Keratinocyte (primary cell): ENCODE results near the gene KCNG1. TPM values are rescaled to one million over a fixed set of nuclear protein-coding genes. Genes with fewer than 3 reads are reported as not detected.

Experiments used
- DNase-seq: peaks from one replicate; pipeline ENCODE4 v3.0.0-alpha.2; 2011; ENCODE audit warnings: low read depth, missing footprints, low spot score
- FAIRE-seq: peaks from 2 replicates; lab custom pipeline; 2011; peaks lifted over from hg19 to GRCh38; lab: Jason Lieb, UNC
- H2AFZ ChIP-seq: 2 replicates; pipeline ENCODE4 v1.6.0; 2012; ENCODE audit warnings: low read length, control low read depth, inconsistent platforms; ENCODE audit not compliant: control insufficient read depth
- H3K27ac ChIP-seq: 2 replicates; pipeline ENCODE4 v1.5.1; 2011; ENCODE audit warnings: low read length; ENCODE audit not compliant: control insufficient read depth, insufficient read depth
- H3K27me3 ChIP-seq: 3 replicates; pipeline ENCODE4 v1.6.0; 2011; ENCODE audit warnings: low read length; ENCODE audit not compliant: control insufficient read depth, insufficient read depth; ENCODE audit errors: extremely low read depth
- H3K36me3 ChIP-seq, 2 experiments: 2 replicates in 1 of 2; 3 replicates in 1 of 2; pipeline ENCODE4 v1.5.1; 2011; ENCODE audit warnings: low read length in 2 of 2, mild to moderate bottlenecking in 1 of 2; ENCODE audit not compliant: control insufficient read depth in 2 of 2, insufficient read depth in 2 of 2; ENCODE audit errors: extremely low read depth in 1 of 2
- H3K4me1 ChIP-seq: 3 replicates; pipeline ENCODE4 v1.5.1; 2011; ENCODE audit warnings: low read length; ENCODE audit not compliant: control insufficient read depth, insufficient read depth; ENCODE audit errors: extremely low read depth
- H3K4me2 ChIP-seq: 3 replicates; pipeline ENCODE4 v1.6.0; 2011; ENCODE audit warnings: low read depth, low read length; ENCODE audit not compliant: control insufficient read depth, insufficient read depth; ENCODE audit errors: extremely low read depth
- H3K4me3 ChIP-seq, 3 experiments: fragments of 200-600 bp in 1 of 3; sonication (generic) in 1 of 3; 2 replicates in 2 of 3; 3 replicates in 1 of 3; pipeline ENCODE4 v1.5.1; 2011 to 2016; ENCODE audit warnings: low read length in 3 of 3, mild to moderate bottlenecking in 3 of 3, control low read depth in 2 of 3, inconsistent platforms in 1 of 3, low read depth in 1 of 3, mixed read lengths in 1 of 3, mixed run types in 1 of 3, moderate library complexity in 1 of 3; ENCODE audit not compliant: control insufficient read depth in 2 of 3, insufficient read depth in 2 of 3; ENCODE audit errors: extremely low read depth in 1 of 3
- H3K79me2 ChIP-seq: 2 replicates; pipeline ENCODE4 v1.6.0; 2012; ENCODE audit warnings: low read length; ENCODE audit not compliant: control insufficient read depth, insufficient read depth
- H3K9ac ChIP-seq: 3 replicates; pipeline ENCODE4 v1.6.0; 2011; ENCODE audit warnings: low read length; ENCODE audit not compliant: control insufficient read depth, insufficient read depth; ENCODE audit errors: extremely low read depth
- H3K9me1 ChIP-seq: 3 replicates; pipeline ENCODE4 v1.6.0; 2011; ENCODE audit warnings: low read length; ENCODE audit not compliant: control insufficient read depth, insufficient read depth; ENCODE audit errors: extremely low read depth
- H3K9me3 ChIP-seq: 2 replicates; pipeline ENCODE4 v1.5.1; 2012; ENCODE audit warnings: low read depth, low read length; ENCODE audit not compliant: control insufficient read depth
- H4K20me1 ChIP-seq: 3 replicates; pipeline ENCODE4 v1.6.0; 2011; ENCODE audit warnings: low read length; ENCODE audit not compliant: control insufficient read depth, insufficient read depth; ENCODE audit errors: extremely low read depth
- EZH2 ChIP-seq: IDR thresholded peaks from one replicate; pipeline ENCODE4 v1.6.1; 2012; ENCODE audit warnings: inconsistent platforms, mild to moderate bottlenecking, low read length, moderate library complexity
- dilution Hi-C: fragments of 300-500 bp; cut with MboI; formaldehyde crosslinking; loops from one replicate; pipeline ENCODE4 v1.7.0; 2020; ENCODE audit warnings: low sequenced_read_pairs; ENCODE audit not compliant: extremely low pct_ligation_motif_present
- polyA plus RNA-seq, 5 experiments: library from polyadenylated mRNA; depleted of rRNA in 3 of 5; stranded (reverse) in 3 of 5; stranded (forward) in 1 of 5; unstranded in 1 of 5; fragments of >200 nt; gene quantifications; 1 replicate in 1 of 5; 2 replicates in 3 of 5; 3 replicates in 1 of 5; pipeline versions ENCODE4 v1.2.1 to v1.2.3, GENCODE V29; 2011 to 2012; ENCODE audit warnings: missing spikeins in 2 of 5, low read depth in 1 of 5, low replicate concordance in 1 of 5
- TF ChIP-seq, protein P1 (sequence below), 3 experiments: IDR thresholded peaks in 1 of 3; conservative IDR thresholded peaks in 1 of 3; optimal IDR thresholded peaks in 1 of 3; 2 replicates in 2 of 3; 3 replicates in 1 of 3; pipeline versions ENCODE3 to v1.5.1; 2011; ENCODE audit warnings: low read length in 3 of 3, mild to moderate bottlenecking in 3 of 3, moderate library complexity in 2 of 3, control low read depth in 1 of 3, inconsistent platforms in 1 of 3; ENCODE audit not compliant: insufficient read depth in 2 of 3; ENCODE audit errors: extremely low read depth in 1 of 3

Gene KCNG1
- polyA plus RNA-seq, 1 donor (not counting 4 experiments of a cell fraction or from before 2014, with no cell fraction given): 2.5 TPM

DNA sequence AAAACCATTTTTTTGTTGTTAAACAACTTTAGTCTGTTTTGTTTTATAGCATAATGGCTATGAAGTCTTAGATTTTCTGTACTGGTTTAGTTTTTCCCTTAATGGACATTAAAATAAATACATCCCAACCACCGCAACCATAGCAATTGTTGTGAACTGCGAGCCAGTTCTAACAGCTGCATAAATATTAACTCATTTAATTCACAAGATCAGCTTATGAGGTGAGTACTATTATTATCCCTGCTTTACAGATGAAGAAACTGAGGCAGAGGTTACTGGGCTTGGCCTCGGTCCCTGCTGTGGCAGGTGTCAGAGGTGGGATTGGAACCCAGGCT is 41.2 kb downstream of the KCNG1 start:
- H2AFZ ChIP-seq: no peak overlapping the region
- peak overlapping the region; percentile 58 for H3K9ac ChIP-seq
- DNase-seq: no peak
- peak overlapping the region; percentile 5 for H3K27ac ChIP-seq
- H3K4me3 ChIP-seq: no peak overlapping the region
- H3K9me3 ChIP-seq: no peaks in the 10 kb centered on the region
- H3K27me3 ChIP-seq: no peaks in the 10 kb centered on the region
- no peaks in the 10 kb centered on the region for H3K36me3 ChIP-seq
- peaks cover 2% of the 10 kb centered on the region for H3K9me1 ChIP-seq
- TF ChIP-seq, protein P1, sequence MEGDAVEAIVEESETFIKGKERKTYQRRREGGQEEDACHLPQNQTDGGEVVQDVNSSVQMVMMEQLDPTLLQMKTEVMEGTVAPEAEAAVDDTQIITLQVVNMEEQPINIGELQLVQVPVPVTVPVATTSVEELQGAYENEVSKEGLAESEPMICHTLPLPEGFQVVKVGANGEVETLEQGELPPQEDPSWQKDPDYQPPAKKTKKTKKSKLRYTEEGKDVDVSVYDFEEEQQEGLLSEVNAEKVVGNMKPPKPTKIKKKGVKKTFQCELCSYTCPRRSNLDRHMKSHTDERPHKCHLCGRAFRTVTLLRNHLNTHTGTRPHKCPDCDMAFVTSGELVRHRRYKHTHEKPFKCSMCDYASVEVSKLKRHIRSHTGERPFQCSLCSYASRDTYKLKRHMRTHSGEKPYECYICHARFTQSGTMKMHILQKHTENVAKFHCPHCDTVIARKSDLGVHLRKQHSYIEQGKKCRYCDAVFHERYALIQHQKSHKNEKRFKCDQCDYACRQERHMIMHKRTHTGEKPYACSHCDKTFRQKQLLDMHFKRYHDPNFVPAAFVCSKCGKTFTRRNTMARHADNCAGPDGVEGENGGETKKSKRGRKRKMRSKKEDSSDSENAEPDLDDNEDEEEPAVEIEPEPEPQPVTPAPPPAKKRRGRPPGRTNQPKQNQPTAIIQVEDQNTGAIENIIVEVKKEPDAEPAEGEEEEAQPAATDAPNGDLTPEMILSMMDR (optimal IDR thresholded peaks at IDR 0.05 in 1 of 3, IDR thresholded peaks at IDR 0.05 in 1 of 3, conservative IDR thresholded peaks at IDR 0.05 in 1 of 3; ENCODE audit: extremely low read depth in 1 of 3, insufficient read depth in 2 of 3, low read length in 3 of 3): no peak
- no peak for TF ChIP-seq EZH2
- H3K79me2 ChIP-seq: no peaks in the 10 kb centered on the region
- FAIRE-seq: no peak
- H3K4me2 ChIP-seq: peak overlapping the region; percentile 61
- H4K20me1 ChIP-seq: no peaks in the 10 kb centered on the region
- peaks cover 33% of the 10 kb centered on the region for H3K4me1 ChIP-seq
- dilution Hi-C loops: no loop called here

DNA sequence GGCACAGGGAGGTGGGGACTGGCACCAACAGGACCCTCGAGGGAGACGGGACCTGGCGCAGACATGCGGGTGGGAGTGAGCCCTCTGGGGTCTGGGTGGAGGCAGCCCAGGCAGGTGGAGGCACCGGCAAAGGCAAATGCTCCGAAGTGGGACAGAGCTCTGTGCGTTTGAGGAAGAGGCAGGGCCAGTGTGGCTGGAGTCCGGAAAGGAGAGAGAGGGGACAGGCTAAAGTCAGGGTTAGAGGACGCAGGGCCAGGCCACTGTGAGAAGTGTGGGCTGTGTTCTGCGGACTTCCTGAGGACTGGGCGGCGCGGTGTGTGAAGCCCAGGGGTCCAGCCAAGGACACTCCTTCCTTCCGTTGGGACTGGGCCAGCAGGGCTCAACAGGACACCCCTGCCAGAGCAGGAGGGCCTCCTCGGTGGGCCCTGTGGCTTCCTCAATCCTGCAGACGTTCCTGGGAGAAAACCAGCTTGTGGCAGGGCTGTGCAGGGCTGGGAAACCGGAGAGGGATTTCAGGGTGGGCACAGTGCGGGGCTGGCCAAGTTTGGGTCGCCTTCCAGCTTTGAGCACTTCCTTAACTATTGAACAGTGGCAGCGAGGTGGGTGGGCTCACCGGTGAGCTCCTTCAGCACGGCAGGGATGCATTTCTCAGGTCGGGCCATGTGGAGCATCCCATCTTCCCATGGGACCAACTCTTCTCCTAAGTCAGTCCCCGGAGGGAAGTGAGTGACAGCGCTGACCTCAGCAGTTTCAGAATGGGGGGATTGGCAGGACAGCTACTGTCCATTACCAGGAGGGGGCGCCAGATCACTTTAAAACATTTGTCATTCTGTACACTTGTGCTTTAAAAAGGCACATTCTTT is 41.8 kb downstream of the KCNG1 start:
- H3K4me1 ChIP-seq: peaks cover 33% of the 10 kb centered on the region
- peak overlapping the region; percentile 55 for H3K27ac ChIP-seq
- H3K9me3 ChIP-seq: no peaks in the 10 kb centered on the region
- H4K20me1 ChIP-seq: no peaks in the 10 kb centered on the region
- dilution Hi-C loops: no loop called here
- no peak for FAIRE-seq
- DNase-seq: no peak
- no peak overlapping the region for H2AFZ ChIP-seq
- no peaks in the 10 kb centered on the region for H3K79me2 ChIP-seq
- peak overlapping the region; percentile 61 for H3K4me2 ChIP-seq
- peak overlapping the region; percentile 58 for H3K9ac ChIP-seq
- H3K27me3 ChIP-seq: no peaks in the 10 kb centered on the region
- no peaks in the 10 kb centered on the region for H3K36me3 ChIP-seq
- no peak for TF ChIP-seq EZH2
- TF ChIP-seq, protein P1 (optimal IDR thresholded peaks at IDR 0.05 in 1 of 3, IDR thresholded peaks at IDR 0.05 in 1 of 3, conservative IDR thresholded peaks at IDR 0.05 in 1 of 3; ENCODE audit: extremely low read depth in 1 of 3, insufficient read depth in 2 of 3, low read length in 3 of 3): peak; percentile 73 to 92 (median 77)
- peaks cover 2% of the 10 kb centered on the region for H3K9me1 ChIP-seq
- no peak overlapping the region for H3K4me3 ChIP-seq
